C4-2B (cell line): Measurements from ENCODE around the gene NOXO1.

Experiments
- H3K27ac ChIP-seq: fragments of 450-650 bp; 2 replicates; pipeline ENCODE4 v1.5.1; 2017
- ZFX ChIP-seq: fragments of 450-650 bp; IDR thresholded peaks from 2 replicates; pipeline ENCODE4 v1.6.1; 2017
- TF ChIP-seq, protein P1 (sequence below): fragments of 450-650 bp; conservative IDR thresholded peaks from 2 replicates; pipeline ENCODE4 v1.5.1; 2017; ENCODE audit warnings: mild to moderate bottlenecking

Gene NOXO1

DNA sequence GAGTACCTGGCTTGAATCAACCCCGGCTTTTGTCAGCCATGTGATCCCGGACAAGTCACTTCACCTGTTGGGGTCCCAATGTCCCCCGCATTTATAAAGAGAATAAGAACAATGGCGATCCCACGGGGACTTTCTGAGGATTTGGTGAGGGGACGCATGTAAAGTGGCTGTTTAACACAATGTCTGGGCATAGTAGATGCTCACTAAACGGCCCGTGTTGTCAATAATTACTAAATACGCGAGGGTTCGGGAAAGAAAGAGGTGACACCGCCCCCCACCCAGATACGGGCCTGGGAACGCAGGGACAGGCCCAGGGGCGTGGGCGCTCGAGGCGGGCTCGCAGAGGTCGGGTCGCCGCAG lies 10.3 kb upstream of the NOXO1 start:
- TF ChIP-seq, protein P1, sequence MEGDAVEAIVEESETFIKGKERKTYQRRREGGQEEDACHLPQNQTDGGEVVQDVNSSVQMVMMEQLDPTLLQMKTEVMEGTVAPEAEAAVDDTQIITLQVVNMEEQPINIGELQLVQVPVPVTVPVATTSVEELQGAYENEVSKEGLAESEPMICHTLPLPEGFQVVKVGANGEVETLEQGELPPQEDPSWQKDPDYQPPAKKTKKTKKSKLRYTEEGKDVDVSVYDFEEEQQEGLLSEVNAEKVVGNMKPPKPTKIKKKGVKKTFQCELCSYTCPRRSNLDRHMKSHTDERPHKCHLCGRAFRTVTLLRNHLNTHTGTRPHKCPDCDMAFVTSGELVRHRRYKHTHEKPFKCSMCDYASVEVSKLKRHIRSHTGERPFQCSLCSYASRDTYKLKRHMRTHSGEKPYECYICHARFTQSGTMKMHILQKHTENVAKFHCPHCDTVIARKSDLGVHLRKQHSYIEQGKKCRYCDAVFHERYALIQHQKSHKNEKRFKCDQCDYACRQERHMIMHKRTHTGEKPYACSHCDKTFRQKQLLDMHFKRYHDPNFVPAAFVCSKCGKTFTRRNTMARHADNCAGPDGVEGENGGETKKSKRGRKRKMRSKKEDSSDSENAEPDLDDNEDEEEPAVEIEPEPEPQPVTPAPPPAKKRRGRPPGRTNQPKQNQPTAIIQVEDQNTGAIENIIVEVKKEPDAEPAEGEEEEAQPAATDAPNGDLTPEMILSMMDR = no peak
- TF ChIP-seq ZFX = no peak
- no peak overlapping the region for H3K27ac ChIP-seq

DNA sequence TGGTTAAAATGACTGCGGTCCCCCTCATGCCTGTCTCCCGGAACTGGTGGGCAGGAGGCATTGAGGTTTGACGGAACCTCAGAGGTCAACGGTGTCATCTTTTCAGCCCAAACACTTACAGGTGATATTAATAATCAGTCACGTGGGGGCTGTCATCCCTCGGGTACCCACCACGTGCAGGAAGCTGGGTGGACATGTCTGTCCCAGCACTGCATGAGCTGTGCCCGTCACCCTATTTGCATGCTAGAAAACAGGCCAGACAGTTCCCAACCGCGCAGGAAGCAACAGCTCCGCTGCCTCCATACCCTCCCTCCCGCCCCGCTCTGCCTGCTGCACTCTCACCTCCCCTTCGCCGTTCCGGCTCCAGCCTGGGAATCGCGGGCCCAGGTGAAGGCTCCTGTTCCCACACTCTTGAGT lies 9.9 kb upstream of the NOXO1 start:
- H3K27ac ChIP-seq = no peak overlapping the region
- TF ChIP-seq, protein P1 = no peak
- no peak for TF ChIP-seq ZFX

DNA sequence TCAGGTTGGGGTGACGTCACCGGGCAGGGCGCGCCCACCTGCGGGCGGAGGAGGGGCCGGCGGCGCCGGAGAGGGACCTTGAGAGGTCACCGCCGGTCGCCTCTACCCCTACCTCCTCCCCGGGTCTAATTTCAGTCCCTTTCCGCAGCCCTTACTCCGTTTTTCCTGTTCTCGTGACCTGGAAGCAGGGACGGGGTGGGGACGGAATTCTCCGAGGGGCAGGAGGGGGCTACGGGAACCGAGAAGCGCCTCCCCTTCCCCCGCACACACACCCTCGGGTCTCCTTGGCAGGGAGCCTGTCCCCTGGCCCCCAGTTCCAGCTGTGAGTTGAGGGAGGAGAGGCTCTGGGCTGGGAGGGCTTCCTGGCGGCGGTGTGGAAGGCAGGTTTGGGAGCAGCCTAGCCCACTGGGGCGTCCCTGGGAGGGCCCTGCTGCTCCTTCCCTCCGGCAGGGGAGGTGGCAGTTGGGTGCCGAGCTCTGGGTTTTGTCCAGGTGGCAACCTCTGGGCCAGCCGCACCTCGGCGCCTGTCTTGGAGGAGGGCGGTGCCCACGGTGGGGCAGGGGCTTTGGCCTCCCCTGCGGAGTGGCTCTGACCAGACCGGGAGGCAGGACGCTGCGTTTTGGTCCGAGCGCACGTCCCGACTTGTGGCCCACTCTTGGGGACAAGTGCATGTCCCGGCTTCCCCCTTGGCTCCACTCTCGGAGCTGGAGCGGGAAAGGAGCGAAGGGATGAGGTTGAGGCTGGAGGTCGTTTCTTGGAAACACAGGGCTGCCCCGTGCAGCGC lies 9.3 kb upstream of the NOXO1 start:
- TF ChIP-seq ZFX = no peak
- TF ChIP-seq, protein P1 = no peak
- H3K27ac ChIP-seq = peak overlapping the region; percentile 11; the same call in 1 of the 2 replicates

DNA sequence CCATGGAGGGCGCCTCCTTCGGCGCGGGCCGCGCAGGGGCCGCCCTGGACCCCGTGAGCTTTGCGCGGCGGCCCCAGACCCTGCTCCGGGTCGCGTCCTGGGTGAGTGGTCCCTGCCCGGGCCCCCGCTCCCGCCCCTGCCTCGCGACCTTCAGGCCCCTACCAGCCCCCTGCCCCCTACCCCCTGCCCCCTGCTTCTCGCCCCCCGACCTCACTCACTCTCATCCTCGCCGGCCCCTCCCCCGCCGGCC lies 8.8 kb upstream of the NOXO1 start:
- TF ChIP-seq ZFX = no peak
- TF ChIP-seq, protein P1 = no peak
- no peak overlapping the region for H3K27ac ChIP-seq

DNA sequence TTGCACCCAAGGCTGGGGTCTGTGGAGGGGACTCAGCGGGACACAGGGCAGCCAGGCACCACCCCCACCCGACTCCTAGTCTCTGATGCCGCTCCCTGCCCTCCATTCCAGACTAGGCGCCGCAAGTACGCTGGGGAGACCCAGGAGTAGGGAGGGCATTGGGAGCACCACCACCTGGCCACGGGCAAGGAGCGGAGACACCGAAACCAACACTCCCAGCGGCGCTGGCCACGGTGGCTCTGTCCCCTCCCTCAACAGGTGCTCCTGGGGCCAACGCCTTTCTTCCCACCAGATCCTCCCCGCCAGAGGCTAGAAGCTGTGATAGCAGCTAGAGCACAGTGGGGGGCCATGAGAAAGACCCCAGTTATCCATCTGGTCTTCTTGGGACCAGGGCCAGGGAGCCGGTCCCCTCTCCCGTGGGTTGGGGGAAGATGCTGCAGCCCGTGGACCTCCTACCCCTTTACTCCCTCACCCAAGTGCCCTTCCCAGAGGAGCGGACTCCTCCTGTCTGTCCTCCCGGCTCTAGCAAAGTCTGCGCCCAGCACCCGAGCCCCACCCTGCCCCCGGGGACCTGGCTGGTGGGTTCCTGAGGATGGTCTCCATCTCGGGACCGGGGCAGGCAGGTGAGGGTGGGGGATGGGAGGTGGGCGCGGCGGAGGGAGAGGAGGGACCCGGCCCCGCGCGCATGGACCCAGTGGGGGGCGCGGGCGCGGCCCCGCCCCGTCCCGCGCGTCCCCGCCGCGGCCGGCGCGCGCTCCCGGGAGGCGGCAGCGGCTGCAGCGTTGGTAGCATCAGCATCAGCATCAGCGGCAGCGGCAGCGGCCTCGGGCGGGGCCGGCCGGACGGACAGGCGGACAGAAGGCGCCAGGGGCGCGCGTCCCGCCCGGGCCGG lies 8.2 kb upstream of the NOXO1 start, which contains the start of gene SYNGR3:
Gene SYNGR3 (plus strand): TSS at position 762 of the 892 bp plus-strand sequence. CDS start 133 bp downstream, outside the sequence.
- TF ChIP-seq ZFX = no peak
- TF ChIP-seq, protein P1 = no peak
- peak within 1 kb of the TSS; percentile 11; the same call in 1 of the 2 replicates for H3K27ac ChIP-seq

DNA sequence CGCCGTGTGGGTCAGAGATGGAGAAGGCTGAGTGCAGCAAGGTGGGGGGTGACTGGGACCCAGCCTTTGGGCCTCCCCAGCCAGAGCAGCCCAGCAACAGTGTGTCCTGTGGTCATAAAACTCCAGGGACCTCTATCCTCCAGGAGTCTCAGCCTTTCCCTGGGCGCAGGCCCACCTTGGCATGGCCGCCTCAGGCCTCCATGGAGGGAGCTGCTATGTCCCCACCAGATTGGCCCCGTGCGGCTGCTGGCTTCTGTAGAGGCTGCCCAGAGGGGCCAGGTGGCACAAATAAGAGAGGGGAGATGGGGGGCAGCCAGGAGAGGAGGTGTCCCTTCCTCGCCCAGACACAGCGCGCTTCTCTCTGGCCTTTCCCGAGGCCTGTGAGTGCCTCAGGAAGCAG lies 5.9 kb upstream of the NOXO1 start:
- H3K27ac ChIP-seq = no peak overlapping the region
- TF ChIP-seq, protein P1 = no peak
- TF ChIP-seq ZFX = no peak
